Measurements from ENCODE around the gene ENTPD2.

DNA sequence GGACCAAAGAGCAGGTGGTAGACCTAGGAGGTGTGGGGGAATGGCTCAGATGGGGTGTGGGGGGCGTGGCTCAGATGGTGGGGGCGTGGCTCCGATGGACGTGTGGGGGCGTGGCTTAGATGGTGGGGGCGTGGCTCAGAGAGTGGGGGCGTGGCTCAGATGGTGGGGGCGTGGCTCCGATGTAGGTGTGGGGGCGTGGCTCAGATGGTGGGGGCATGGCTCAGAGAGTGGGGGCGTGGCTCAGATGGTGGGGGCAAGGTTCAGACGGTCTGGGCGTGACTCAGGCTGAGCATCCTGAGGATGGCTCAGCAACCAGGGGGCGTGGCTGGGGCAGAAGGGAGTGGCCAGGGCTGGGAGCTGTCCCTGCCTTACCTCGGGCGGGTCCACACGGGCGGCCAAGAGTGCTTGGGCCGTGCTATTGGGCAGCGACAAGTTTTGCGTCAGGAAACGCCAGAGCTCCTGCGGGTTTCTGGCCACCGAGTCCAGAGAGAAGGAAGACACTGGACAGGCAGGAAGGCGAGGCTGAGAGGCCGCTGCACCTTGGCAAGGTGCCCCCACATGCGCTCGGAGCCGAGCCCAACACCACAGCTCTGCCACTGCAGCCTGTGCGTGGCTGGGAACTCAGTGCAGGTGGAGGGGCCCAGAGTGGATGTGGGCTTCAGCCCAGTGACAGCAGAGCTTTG lies 31.7 kb downstream of the ENTPD2 start:
- no peak for TF ChIP-seq POLR2AphosphoS5 (IDR thresholded peaks at IDR 0.05)
- TF ChIP-seq, protein P1, sequence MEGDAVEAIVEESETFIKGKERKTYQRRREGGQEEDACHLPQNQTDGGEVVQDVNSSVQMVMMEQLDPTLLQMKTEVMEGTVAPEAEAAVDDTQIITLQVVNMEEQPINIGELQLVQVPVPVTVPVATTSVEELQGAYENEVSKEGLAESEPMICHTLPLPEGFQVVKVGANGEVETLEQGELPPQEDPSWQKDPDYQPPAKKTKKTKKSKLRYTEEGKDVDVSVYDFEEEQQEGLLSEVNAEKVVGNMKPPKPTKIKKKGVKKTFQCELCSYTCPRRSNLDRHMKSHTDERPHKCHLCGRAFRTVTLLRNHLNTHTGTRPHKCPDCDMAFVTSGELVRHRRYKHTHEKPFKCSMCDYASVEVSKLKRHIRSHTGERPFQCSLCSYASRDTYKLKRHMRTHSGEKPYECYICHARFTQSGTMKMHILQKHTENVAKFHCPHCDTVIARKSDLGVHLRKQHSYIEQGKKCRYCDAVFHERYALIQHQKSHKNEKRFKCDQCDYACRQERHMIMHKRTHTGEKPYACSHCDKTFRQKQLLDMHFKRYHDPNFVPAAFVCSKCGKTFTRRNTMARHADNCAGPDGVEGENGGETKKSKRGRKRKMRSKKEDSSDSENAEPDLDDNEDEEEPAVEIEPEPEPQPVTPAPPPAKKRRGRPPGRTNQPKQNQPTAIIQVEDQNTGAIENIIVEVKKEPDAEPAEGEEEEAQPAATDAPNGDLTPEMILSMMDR (IDR thresholded peaks at IDR 0.05): no peak
- no peak for TF ChIP-seq POLR2A (IDR thresholded peaks at IDR 0.05)

Measured in upper lobe of left lung (tissue), 4 donors.